ENCODE measurements around the gene ZBTB47.

Gene ZBTB47

DNA sequence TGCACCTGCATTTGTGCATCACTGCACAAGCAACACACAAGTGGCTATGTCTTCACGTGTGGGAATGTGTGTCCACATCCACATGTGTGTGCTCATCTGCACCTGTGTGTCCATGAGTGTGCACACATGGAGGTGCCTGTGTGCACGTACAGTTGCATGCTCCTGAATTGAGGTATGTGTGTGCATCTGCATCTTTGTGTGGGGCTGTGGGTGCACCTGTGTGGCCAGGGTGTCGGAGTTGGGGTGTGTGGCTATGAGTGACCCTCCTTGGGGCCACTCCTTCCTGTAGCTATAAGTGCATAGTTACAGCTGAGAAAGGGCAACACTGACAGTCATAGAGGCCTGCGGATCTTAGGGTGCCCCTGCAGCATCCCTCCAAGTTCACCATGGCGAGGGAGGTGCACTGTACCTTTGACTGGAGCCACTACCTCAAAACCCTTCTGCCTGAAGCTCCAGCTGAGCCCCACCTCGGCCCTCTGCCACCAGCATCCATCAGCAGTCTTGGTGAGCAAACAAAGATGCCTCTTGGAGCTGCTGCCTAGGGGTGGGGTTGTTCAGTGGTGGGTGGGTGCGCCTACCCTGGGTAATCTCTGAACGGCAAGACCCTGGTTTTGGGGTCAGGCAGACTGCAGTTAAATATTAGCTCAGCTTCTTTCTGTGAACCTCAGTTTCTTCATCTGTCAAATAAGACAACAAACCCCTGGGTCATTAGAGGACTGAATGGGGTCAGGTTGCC is 54.3 kb downstream of the ZBTB47 start:
- no peak for TF ChIP-seq ZFX (IDR thresholded peaks at IDR 0.05)
- TF ChIP-seq, protein P1, sequence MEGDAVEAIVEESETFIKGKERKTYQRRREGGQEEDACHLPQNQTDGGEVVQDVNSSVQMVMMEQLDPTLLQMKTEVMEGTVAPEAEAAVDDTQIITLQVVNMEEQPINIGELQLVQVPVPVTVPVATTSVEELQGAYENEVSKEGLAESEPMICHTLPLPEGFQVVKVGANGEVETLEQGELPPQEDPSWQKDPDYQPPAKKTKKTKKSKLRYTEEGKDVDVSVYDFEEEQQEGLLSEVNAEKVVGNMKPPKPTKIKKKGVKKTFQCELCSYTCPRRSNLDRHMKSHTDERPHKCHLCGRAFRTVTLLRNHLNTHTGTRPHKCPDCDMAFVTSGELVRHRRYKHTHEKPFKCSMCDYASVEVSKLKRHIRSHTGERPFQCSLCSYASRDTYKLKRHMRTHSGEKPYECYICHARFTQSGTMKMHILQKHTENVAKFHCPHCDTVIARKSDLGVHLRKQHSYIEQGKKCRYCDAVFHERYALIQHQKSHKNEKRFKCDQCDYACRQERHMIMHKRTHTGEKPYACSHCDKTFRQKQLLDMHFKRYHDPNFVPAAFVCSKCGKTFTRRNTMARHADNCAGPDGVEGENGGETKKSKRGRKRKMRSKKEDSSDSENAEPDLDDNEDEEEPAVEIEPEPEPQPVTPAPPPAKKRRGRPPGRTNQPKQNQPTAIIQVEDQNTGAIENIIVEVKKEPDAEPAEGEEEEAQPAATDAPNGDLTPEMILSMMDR (conservative IDR thresholded peaks at IDR 0.05): no peak
- no peak overlapping the region for H3K27ac ChIP-seq

DNA sequence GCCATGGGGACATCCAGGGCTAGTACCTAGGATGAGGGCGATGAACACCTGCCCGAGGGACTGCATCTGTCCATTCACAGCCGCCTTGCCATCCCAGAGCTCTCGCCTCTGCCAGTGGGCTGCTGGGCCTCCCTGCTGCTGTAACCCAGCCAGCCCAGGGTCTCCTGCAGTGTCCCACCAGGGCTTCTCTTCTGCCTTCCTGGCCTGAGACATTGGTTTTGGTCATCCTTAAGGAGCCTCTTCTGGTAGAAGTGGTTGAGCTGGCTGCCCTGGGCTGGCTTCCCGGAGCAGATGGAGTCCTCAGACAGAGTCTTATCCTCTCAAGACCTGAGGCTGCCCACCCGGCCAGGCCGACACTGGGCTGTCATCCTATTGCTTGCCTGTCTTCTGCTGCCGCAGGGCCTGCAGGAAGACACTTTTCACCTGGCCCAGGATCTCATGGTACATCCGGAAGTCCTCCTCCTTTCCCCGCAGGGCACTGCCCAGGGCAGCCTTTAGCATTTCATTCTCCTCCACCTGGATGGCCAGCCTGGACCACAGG is 55.2 kb downstream of the ZBTB47 start:
- no peak for TF ChIP-seq ZFX (IDR thresholded peaks at IDR 0.05)
- TF ChIP-seq, protein P1 (conservative IDR thresholded peaks at IDR 0.05): no peak
- H3K27ac ChIP-seq: no peak overlapping the region

DNA sequence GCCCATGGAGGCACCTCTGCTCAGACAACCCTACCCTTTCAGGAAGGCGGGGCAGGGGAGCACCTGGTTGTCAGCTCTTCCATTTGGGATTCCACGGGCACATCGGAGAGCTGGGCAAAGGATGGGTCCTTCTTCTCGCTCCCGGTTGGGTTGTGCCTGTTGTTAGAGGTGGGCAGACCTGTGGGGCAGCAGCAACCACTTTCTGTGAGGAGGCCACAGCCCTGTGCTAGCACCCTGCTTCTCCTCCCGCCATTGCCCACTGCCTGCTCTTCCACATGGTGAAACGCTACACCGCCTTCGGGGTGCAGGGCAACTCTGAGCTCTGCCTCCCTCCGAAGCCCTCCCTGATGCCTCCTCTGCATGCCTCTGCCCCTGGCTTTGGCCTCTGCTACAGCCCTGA is 56.1 kb downstream of the ZBTB47 start:
- H3K27ac ChIP-seq: no peak overlapping the region
- no peak for TF ChIP-seq ZFX (IDR thresholded peaks at IDR 0.05)
- TF ChIP-seq, protein P1 (conservative IDR thresholded peaks at IDR 0.05): no peak

DNA sequence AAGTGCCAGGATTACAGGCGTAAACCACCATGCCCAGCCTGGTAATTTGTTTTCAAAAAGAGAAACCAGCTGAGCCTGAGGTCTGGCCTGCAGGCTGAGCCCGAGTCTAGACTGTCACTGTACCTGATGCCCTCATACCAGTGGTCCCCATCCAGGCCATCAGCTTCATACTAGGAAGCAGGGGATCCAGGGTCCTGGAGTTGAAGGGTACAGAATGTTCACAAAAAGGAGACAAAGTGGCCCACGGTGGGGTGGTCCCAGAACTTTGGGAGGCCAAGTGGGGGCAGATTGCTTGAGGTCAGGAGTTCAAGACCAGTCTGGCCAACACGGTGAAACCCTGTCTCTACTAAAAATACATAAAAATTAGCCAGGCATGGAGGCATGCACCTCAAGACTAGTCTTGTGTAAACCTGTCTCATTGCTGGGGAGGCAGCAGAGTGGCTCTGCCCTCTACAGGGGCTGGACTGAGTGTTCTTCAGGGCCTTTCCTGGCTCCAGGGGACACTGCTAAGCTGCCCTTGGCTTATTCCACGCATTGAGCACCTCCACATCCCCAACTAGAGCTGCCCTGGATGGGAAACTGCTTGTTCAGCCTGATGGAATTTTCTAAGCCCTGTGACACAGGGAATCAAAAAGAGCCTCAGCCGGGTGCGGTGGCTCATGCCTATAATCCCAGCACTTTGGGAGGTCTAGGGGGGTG is 57.0 kb downstream of the ZBTB47 start:
- no peak overlapping the region for H3K27ac ChIP-seq
- no peak for TF ChIP-seq ZFX (IDR thresholded peaks at IDR 0.05)
- TF ChIP-seq, protein P1 (conservative IDR thresholded peaks at IDR 0.05): no peak

DNA sequence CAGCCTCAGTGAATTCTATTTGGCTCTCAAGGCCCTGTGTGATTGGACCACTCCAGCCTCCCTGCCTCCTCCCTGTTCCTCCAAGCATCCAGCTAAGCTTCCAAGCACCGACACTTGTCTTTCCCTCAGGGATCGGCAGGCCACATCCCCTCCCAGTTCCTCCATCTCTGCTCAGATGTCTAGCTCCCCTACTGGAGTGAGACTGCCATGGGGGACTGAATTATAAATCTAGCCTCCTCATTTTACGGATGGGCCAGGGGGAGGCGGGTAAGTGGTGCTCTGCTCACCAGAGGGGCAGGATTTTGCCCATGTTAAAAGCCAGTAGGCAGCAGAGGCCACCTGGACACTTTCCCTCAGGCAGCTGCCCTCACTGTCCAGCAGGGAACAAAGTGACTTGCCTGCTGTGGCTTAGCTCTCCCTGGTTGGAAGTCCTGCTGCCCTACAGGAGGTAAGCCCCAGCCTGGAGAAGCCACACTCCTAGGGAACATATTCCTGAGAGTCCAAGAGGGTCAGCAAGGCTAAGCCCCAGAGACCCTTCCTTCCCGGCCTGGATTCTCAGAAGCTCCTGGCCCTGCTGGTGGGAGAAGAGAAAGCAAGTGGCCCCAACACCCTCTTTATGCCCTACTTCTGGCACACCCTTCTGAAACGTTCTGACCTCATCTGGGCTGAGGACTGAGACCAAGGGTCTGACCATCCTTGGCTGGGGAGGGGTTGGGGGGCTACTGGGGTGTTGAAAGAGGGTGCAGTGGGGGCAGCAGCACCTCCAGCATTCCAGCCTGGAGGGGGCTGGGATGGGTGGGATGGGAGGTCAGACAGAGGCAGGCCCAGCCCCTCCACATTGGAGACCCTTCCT is 58.2 kb downstream of the ZBTB47 start:
- no peak overlapping the region for H3K27ac ChIP-seq
- TF ChIP-seq, protein P1 (conservative IDR thresholded peaks at IDR 0.05): no peak
- no peak for TF ChIP-seq ZFX (IDR thresholded peaks at IDR 0.05)

DNA sequence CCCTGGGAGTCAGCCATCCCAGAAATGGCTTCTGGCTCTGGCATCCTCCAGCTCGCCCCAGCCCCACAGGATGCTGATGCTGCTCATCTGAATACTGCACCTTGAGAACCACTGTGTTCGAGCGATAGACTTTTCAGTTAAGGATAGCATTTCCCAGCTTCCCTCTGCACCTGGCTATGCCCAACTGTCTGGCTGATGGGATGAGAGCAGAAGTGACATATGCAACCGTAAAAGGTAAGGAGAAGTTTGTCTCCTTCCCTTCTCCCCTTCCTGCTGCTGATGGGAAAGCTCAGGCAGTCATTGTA is 58.8 kb downstream of the ZBTB47 start:
- no peak overlapping the region for H3K27ac ChIP-seq
- TF ChIP-seq, protein P1 (conservative IDR thresholded peaks at IDR 0.05): no peak
- no peak for TF ChIP-seq ZFX (IDR thresholded peaks at IDR 0.05)

Data from C4-2B (cell line).